ENCODE measurements around the gene THTPA.

- TF ChIP-seq GATA2 (IDR thresholded peaks at IDR 0.05; ENCODE audit: low read depth, low read length) (no peak), GATA3 (IDR thresholded peaks at IDR 0.05; ENCODE audit: low read depth, low read length) (no peak)
These were observed 10.7 kb downstream of the THTPA start for GRCh38 chr14:23566778-23567185.
